ENCODE measurements around the gene C9orf78. TPM values are rescaled to one million over a fixed set of nuclear protein-coding genes. Genes with fewer than 3 reads are reported as not detected.

Gene C9orf78
- total and polyA plus RNA-seq, 2 experiments from 2014 or later = 43.8 to 47.9 TPM

DNA sequence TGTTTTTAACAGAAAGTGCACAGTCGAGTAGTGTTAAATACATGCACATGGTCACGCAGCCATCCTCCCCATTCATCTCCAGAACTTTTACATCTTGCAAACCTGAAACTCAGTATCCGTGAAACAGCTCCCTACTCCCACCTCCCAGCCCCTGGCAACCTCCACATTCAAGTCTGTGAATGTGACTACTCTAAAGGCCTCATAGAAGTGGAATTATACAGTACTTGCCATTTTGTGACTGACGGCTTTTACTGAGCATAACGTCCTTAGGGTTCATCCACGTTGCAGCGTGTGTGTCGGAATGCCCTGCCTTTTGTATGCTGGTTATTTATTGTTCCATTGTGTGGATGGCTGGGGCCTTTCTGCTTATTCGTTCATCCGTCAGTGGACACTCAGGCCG, 36.0 kb upstream of the C9orf78 start:
- Histone ChIP-seq H3K27ac (no peak overlapping the region), H4K20me1 (ENCODE audit: insufficient read depth, poor library complexity, severe bottlenecking) (no peaks in the 10 kb centered on the region), H3K36me3 (replicated peaks; ENCODE audit: insufficient read depth, low read depth) (no peaks in the 10 kb centered on the region), H3K27me3 (no peaks in the 10 kb centered on the region), H2AFZ (no peak overlapping the region), H3K4me3 (no peak overlapping the region), H3K9me2 (replicated peaks; ENCODE audit: insufficient read depth) (no peaks in the 10 kb centered on the region), H3K79me2 (no peaks in the 10 kb centered on the region), H3K4me1 (ENCODE audit: insufficient read depth) (no peaks in the 10 kb centered on the region), H3K4me2 (no peak overlapping the region), H3K9me3 (ENCODE audit: low read depth) (no peaks in the 10 kb centered on the region)
- DNase-seq (ENCODE audit: low spot score) = no peak
- WGBS (ENCODE audit: low lambda C conversion rate, missing lambda C conversion rate) = 90% methylated on average over 11 of the region's 11 CpGs
- TF ChIP-seq, protein P1, sequence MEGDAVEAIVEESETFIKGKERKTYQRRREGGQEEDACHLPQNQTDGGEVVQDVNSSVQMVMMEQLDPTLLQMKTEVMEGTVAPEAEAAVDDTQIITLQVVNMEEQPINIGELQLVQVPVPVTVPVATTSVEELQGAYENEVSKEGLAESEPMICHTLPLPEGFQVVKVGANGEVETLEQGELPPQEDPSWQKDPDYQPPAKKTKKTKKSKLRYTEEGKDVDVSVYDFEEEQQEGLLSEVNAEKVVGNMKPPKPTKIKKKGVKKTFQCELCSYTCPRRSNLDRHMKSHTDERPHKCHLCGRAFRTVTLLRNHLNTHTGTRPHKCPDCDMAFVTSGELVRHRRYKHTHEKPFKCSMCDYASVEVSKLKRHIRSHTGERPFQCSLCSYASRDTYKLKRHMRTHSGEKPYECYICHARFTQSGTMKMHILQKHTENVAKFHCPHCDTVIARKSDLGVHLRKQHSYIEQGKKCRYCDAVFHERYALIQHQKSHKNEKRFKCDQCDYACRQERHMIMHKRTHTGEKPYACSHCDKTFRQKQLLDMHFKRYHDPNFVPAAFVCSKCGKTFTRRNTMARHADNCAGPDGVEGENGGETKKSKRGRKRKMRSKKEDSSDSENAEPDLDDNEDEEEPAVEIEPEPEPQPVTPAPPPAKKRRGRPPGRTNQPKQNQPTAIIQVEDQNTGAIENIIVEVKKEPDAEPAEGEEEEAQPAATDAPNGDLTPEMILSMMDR (IDR thresholded peaks at IDR 0.05; ENCODE audit: poor library complexity) = no peak
- TF ChIP-seq EZH2phosphoT487 (IDR thresholded peaks at IDR 0.05; ENCODE audit: low read depth, severe bottlenecking, unreplicated experiment) (no peak), EZH2 (IDR thresholded peaks at IDR 0.05; ENCODE audit: borderline replicate concordance) (no peak)

DNA sequence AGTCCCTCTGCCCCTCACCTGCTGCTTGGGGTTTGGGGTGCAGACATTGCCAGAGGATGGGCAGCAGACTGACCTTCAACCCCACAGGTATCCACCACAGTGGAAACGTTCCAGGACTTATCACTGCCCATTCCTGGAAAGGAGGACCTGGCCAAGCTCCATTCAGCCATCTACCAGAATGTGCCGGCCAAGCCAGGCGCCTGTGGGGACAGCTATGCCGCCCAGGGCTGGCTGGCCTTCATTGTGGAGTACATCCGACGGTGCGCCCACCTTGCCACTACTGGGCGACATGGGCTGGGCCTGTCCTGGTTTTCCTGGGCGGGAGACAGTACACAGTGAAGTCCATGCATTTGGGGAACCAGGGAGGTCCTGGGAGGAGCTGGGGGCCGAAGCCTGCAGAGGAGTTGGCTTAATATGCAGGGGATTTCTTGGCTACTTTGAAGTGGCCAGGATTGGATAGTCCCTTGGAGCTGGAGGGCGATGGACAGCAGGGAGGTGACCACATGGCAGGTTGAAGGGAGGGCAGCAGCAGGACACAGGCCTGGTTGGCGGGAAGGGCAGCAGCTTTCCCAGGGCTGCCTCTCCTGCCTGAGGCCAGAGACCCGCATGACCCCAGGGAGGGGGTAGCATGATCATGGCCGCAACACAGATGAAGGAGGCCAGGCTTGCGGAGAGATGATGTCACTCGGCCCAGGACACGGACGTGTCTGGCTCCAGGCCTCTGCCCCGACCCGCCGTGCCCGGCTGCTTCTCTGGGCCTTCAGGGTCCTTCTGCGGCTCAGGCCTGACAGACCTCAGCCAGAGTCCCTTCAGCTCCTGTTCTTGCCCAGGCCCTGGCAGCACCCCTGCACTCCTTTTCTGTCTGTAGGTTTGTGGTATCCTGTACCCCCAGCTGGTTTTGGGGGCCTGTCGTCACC, 34.8 kb upstream of the C9orf78 start:
- H3K4me1 ChIP-seq (ENCODE audit: insufficient read depth) = no peaks in the 10 kb centered on the region
- TF ChIP-seq EZH2 (IDR thresholded peaks at IDR 0.05; ENCODE audit: borderline replicate concordance) (no peak), EZH2phosphoT487 (IDR thresholded peaks at IDR 0.05; ENCODE audit: low read depth, severe bottlenecking, unreplicated experiment) (no peak)
- TF ChIP-seq, protein P1 (IDR thresholded peaks at IDR 0.05; ENCODE audit: poor library complexity) = no peak
- no peak overlapping the region for H3K4me2 ChIP-seq
- no peak overlapping the region for H2AFZ ChIP-seq
- WGBS (ENCODE audit: low lambda C conversion rate, missing lambda C conversion rate) = 96% methylated on average over 21 of the region's 24 CpGs
- no peaks in the 10 kb centered on the region for H3K27me3 ChIP-seq
- no peaks in the 10 kb centered on the region for H3K79me2 ChIP-seq
- no peaks in the 10 kb centered on the region for H3K9me2 ChIP-seq (replicated peaks; ENCODE audit: insufficient read depth)
- no peaks in the 10 kb centered on the region for H3K9me3 ChIP-seq (ENCODE audit: low read depth)
- no peak overlapping the region for H3K4me3 ChIP-seq
- H3K27ac ChIP-seq = no peak overlapping the region
- no peaks in the 10 kb centered on the region for H3K36me3 ChIP-seq (replicated peaks; ENCODE audit: insufficient read depth, low read depth)
- no peak for DNase-seq (ENCODE audit: low spot score)
- H4K20me1 ChIP-seq (ENCODE audit: insufficient read depth, poor library complexity, severe bottlenecking) = no peaks in the 10 kb centered on the region

GRCh38 chr9:129868872-129869486, 33.9 kb upstream of the C9orf78 start:
- H3K79me2 ChIP-seq = no peaks in the 10 kb centered on the region
- no peaks in the 10 kb centered on the region for H3K36me3 ChIP-seq (replicated peaks; ENCODE audit: insufficient read depth, low read depth)
- H3K9me2 ChIP-seq (replicated peaks; ENCODE audit: insufficient read depth) = no peaks in the 10 kb centered on the region
- no peaks in the 10 kb centered on the region for H3K4me1 ChIP-seq (ENCODE audit: insufficient read depth)
- H3K27me3 ChIP-seq = no peaks in the 10 kb centered on the region
- H3K4me2 ChIP-seq = no peak overlapping the region
- H2AFZ ChIP-seq = no peak overlapping the region
- 96% methylated on average over 24 of the region's 28 CpGs for WGBS (ENCODE audit: low lambda C conversion rate, missing lambda C conversion rate)
- no peaks in the 10 kb centered on the region for H3K9me3 ChIP-seq (ENCODE audit: low read depth)
- H3K4me3 ChIP-seq = no peak overlapping the region
- no peak for DNase-seq (ENCODE audit: low spot score)
- no peaks in the 10 kb centered on the region for H4K20me1 ChIP-seq (ENCODE audit: insufficient read depth, poor library complexity, severe bottlenecking)
- TF ChIP-seq EZH2phosphoT487 (IDR thresholded peaks at IDR 0.05; ENCODE audit: low read depth, severe bottlenecking, unreplicated experiment) = no peak
- TF ChIP-seq, protein P1 (IDR thresholded peaks at IDR 0.05; ENCODE audit: poor library complexity) = no peak
- TF ChIP-seq EZH2 (IDR thresholded peaks at IDR 0.05; ENCODE audit: borderline replicate concordance) = no peak
- H3K27ac ChIP-seq = no peak overlapping the region
